Testis (tissue), 2 donors: ENCODE data around the gene VSTM2B.

ENCODE experiments used
- POLR2A ChIP-seq: fragments of 450-650 bp; IDR thresholded peaks from one replicate; pipeline ENCODE4 v1.6.1; 2017; ENCODE audit warnings: antibody characterized with exemption, mild to moderate bottlenecking, moderate library complexity
- TF ChIP-seq, protein P1 (sequence below), 3 experiments: fragments of 450-650 bp in 2 of 3; fragments of 200-600 bp in 1 of 3; sonication (generic) in 1 of 3; IDR thresholded peaks; one replicate each; pipeline ENCODE4 v1.5.1; 2016 to 2019; ENCODE audit warnings: antibody characterized with exemption in 3 of 3, mild to moderate bottlenecking in 2 of 3, moderate library complexity in 1 of 3

DNA sequence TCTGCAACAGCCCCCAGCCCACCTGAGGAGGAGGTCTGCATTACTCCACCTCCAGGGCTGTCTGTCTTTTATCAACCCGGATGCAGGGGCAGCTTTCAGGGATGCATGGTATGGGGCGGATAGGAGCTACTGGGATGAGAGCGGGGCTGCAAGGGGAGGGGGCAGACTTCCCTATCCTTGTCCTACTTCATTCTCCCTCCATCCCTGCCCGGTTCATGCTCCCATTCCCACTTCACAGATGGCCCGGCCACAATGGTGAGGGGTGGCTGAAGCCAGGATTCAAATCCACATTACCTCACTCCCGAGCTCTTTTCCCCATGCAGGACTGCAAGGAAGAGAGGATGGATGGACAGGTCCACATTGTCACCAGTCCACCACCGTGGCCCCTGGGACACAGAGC is 40.5 kb upstream of the VSTM2B start:
- TF ChIP-seq, protein P1, sequence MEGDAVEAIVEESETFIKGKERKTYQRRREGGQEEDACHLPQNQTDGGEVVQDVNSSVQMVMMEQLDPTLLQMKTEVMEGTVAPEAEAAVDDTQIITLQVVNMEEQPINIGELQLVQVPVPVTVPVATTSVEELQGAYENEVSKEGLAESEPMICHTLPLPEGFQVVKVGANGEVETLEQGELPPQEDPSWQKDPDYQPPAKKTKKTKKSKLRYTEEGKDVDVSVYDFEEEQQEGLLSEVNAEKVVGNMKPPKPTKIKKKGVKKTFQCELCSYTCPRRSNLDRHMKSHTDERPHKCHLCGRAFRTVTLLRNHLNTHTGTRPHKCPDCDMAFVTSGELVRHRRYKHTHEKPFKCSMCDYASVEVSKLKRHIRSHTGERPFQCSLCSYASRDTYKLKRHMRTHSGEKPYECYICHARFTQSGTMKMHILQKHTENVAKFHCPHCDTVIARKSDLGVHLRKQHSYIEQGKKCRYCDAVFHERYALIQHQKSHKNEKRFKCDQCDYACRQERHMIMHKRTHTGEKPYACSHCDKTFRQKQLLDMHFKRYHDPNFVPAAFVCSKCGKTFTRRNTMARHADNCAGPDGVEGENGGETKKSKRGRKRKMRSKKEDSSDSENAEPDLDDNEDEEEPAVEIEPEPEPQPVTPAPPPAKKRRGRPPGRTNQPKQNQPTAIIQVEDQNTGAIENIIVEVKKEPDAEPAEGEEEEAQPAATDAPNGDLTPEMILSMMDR (IDR thresholded peaks at IDR 0.05), result no peak
- TF ChIP-seq POLR2A, result no peak
